OCI-LY3 (cell line): ENCODE results near the gene CCDC92.

Experiments used
- CTCF ChIP-seq: fragments of 200-600, 300-600 bp; sonication (generic); IDR thresholded peaks from 2 replicates; pipeline ENCODE4 v1.5.1; 2014; ENCODE audit warnings: antibody characterized with exemption, low read length, low read depth
- EZH2phosphoT487 ChIP-seq: fragments of 200-600 bp; shearing (Covaris generic); IDR thresholded peaks from 2 replicates; pipeline ENCODE4 v1.6.1; 2018; ENCODE audit warnings: antibody characterized with exemption, mixed run types, low read depth

- TF ChIP-seq CTCF (no peak), EZH2phosphoT487 (no peak)
Measured at GRCh38 chr12:123941000-123941399, 31.6 kb downstream of the CCDC92 start.
